Upper lobe of right lung (tissue), 1 donor: ENCODE measurements around the gene ZNF664. TPM values are rescaled to one million over a fixed set of nuclear protein-coding genes. Genes with fewer than 3 reads are reported as not detected.

ENCODE experiments used
- ATAC-seq: fragments of 200-7000 bp; cut with Tn5 transposase; one replicate; pipeline ENCODE4 v1.9.1; 2020; ENCODE audit warnings: mild to moderate bottlenecking, moderate library complexity
- DNase-seq: peaks from one replicate; pipeline ENCODE4 v3.0.0-alpha.2; 2020
- H3K27ac ChIP-seq: fragments of 200-600 bp; one replicate; pipeline ENCODE4 v1.8.0; 2022
- H3K27me3 ChIP-seq: fragments of 200-600 bp; one replicate; pipeline ENCODE4 v1.8.0; 2022; ENCODE audit warnings: mild to moderate bottlenecking
- H3K36me3 ChIP-seq: fragments of 200-600 bp; one replicate; pipeline ENCODE4 v1.8.0; 2022
- H3K4me1 ChIP-seq: fragments of 200-600 bp; one replicate; pipeline ENCODE4 v1.8.0; 2022
- H3K4me3 ChIP-seq: fragments of 200-600 bp; one replicate; pipeline ENCODE4 v1.8.0; 2022; ENCODE audit warnings: mild to moderate bottlenecking
- H3K9me3 ChIP-seq: fragments of 200-600 bp; one replicate; pipeline ENCODE4 v1.8.0; 2022
- intact Hi-C: fragments of 100-400 bp; cut with DNase I; formaldehyde crosslinking; loops from one replicate; pipeline ENCODE4 v1.11.0; 2022
- total RNA-seq: library from RNA; stranded (reverse); fragmentation: NEBNext Ultra II Directional; extraction: Animal tissue kit (Norgen Biotek cat#: 25700); gene quantifications from one replicate; pipeline ENCODE4 v1.2.1, GENCODE V29; 2021
- TF ChIP-seq, protein P1 (sequence below): fragments of 200-600 bp; IDR thresholded peaks from one replicate; pipeline ENCODE4 v1.8.0; 2022; ENCODE audit warnings: antibody characterized with exemption
- donor health status: DM: no; HTN: yes; CAD: no; lungs with severe emphysema.

Gene ZNF664
- total RNA-seq, 1 donor from 2014 or later: 92.3 TPM

DNA sequence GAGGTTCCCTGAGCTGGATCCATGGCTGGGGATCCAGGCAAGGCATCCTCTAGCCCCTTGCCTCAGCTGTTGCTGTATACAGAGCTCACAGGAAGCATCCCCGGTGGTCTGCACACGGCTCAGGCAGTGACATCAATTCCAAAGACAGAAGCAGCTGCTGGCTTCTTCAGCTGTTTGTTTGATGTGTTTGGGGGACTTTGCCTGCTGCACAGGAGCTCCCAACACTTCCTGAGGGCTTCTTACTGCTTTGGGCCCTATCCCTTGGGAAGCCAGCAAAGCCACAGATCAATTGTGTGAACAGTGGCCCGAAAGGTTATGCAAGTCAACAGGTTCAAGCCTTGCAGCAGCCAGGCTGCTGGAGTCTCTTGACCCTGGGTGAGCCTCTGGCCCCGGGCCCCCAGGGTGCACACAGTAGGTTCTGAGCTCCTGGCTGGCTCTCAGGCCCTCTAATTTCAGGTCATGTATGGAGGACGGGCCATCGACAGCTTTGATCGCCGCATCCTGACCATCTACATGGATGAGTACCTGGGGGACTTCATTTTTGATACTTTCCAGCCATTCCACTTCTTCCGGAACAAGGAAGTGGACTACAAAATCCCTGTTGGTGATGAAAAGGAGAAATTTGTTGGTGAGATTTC, 43.0 kb upstream of the ZNF664 start:
- TF ChIP-seq, protein P1, sequence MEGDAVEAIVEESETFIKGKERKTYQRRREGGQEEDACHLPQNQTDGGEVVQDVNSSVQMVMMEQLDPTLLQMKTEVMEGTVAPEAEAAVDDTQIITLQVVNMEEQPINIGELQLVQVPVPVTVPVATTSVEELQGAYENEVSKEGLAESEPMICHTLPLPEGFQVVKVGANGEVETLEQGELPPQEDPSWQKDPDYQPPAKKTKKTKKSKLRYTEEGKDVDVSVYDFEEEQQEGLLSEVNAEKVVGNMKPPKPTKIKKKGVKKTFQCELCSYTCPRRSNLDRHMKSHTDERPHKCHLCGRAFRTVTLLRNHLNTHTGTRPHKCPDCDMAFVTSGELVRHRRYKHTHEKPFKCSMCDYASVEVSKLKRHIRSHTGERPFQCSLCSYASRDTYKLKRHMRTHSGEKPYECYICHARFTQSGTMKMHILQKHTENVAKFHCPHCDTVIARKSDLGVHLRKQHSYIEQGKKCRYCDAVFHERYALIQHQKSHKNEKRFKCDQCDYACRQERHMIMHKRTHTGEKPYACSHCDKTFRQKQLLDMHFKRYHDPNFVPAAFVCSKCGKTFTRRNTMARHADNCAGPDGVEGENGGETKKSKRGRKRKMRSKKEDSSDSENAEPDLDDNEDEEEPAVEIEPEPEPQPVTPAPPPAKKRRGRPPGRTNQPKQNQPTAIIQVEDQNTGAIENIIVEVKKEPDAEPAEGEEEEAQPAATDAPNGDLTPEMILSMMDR: no peak
- DNase-seq: peak; percentile 34
- no peaks in the 10 kb centered on the region for H3K36me3 ChIP-seq
- H3K4me1 ChIP-seq: no peaks in the 10 kb centered on the region
- H3K27me3 ChIP-seq: no peaks in the 10 kb centered on the region
- ATAC-seq: no peak
- H3K9me3 ChIP-seq: no peaks in the 10 kb centered on the region
- H3K4me3 ChIP-seq: no peak overlapping the region
- no peak overlapping the region for H3K27ac ChIP-seq
- intact Hi-C loops: no loop called here

DNA sequence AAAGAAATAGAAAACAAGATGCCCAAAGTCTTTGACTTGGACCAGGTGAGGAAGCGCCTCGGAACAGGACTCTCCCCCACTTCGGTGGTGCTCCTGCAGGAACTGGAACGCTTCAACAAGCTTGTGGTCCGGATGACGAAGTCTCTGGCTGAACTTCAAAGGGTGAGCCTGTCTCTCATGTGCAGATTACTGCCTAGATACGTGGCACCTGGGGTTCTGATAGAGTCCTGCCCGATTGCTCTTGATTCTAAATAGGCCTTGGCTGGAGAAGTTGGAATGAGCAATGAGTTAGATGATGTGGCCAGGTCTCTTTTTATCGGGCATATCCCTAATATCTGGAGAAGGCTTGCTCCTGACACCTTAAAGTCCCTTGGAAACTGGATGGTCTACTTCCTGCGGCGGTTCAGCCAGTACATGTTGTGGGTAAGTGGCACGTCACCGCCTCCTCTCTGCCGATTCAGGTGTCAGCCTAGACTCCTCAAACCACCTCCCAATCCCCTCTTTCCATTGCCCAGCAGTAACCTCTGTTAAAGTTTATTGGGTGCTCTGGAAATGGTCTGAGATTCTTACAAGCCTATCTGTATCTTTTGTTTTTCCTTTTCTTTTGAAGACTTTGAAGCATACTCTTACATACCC, 41.2 kb upstream of the ZNF664 start:
- no peak overlapping the region for H3K27ac ChIP-seq
- no peaks in the 10 kb centered on the region for H3K4me1 ChIP-seq
- TF ChIP-seq, protein P1: no peak
- intact Hi-C loops: no loop called here
- no peaks in the 10 kb centered on the region for H3K9me3 ChIP-seq
- no peak overlapping the region for H3K4me3 ChIP-seq
- peaks cover 5% of the 10 kb centered on the region for H3K36me3 ChIP-seq
- H3K27me3 ChIP-seq: no peaks in the 10 kb centered on the region
- ATAC-seq: peak; percentile 37
- DNase-seq: peak; percentile 64

DNA sequence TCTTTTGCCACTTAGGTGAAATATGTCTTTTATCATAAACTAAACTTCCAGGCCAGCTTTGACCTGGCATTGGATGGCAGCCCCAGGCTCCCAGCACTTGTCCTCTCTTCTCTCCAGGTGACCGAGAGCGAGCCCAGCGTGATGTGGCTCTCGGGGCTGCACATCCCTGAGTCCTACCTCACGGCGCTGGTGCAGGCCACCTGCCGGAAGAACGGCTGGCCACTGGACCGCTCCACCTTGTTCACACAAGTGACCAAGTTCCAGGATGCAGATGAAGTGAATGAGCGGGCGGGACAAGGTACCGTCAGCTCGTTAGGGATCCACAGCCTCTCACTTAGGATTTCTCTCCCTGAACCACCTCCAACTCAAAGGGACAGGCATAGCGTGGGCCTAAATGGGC, 39.8 kb upstream of the ZNF664 start:
- Histone ChIP-seq H3K9me3 (no peaks in the 10 kb centered on the region), H3K27me3 (no peaks in the 10 kb centered on the region), H3K4me3 (no peak overlapping the region), H3K4me1 (peaks cover 10% of the 10 kb centered on the region), H3K36me3 (peaks cover 9% of the 10 kb centered on the region), H3K27ac (no peak overlapping the region)
- peak; percentile 55 for DNase-seq
- ATAC-seq: no peak
- intact Hi-C loops: no loop called here
- TF ChIP-seq, protein P1: no peak

DNA sequence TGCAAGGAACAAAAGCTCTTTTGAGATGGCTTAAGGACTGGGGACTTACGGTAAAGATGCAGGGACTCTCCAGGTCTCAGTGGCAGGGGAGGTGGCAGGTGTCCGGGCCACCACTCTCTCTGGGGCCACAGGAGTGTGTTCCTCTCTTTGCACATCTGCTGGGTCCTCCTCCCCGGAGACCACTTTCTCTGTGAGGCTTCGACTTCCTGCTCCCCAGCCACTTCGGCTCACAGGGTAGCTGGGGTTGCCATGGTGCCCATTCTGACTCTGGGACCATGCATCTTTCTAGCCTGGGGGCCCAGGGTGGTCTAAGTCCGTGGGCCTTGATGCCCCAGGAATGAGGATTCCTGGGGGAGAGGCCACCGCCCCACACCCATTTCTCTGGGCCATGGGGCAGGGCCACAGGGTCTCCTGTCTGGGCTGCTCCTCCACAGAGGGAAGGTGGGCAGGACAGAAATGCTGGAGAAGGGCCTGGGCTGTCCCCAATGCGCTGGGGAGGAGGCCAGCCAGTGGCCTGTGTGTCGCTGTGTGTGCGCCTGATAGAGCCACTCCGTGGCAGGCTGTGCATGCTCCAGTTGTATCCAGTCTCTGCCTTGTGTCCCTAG, 38.9 kb upstream of the ZNF664 start:
- intact Hi-C loops: no loop called here
- peaks cover 9% of the 10 kb centered on the region for H3K36me3 ChIP-seq
- no peak overlapping the region for H3K27ac ChIP-seq
- no peak overlapping the region for H3K4me3 ChIP-seq
- no peaks in the 10 kb centered on the region for H3K27me3 ChIP-seq
- no peaks in the 10 kb centered on the region for H3K9me3 ChIP-seq
- H3K4me1 ChIP-seq: peaks cover 16% of the 10 kb centered on the region
- TF ChIP-seq, protein P1: no peak
- ATAC-seq (no peak), DNase-seq (peak; percentile 52)

DNA sequence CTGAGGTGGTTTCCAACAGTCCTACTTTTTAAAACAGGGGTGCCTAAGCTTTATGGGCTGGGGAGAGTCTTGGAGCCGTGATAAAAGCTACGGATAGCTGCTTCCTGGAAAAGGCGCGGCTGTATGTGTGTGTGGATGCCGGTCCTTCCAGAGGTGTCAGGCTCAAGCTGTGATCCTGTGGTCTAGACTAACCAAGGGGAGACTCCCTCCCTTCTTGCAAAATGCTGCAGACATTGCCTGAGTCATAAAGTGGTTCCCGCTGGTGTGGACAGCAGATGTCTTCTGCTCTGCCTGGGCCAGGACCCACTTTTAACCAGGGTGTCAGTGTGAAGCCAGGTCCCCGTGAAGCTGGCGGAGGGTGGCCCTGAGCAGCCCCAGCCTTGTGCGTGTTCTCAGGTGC, 38.2 kb upstream of the ZNF664 start:
- intact Hi-C loops: no loop called here
- peak; percentile 26 for ATAC-seq
- Histone ChIP-seq H3K36me3 (peaks cover 9% of the 10 kb centered on the region), H3K27ac (no peak overlapping the region), H3K4me1 (peaks cover 16% of the 10 kb centered on the region), H3K27me3 (no peaks in the 10 kb centered on the region), H3K4me3 (no peak overlapping the region), H3K9me3 (no peaks in the 10 kb centered on the region)
- TF ChIP-seq, protein P1: no peak
- DNase-seq: peak; percentile 60
